ENCODE results near the gene KBTBD4. TPM values are rescaled to one million over a fixed set of nuclear protein-coding genes. Genes with fewer than 3 reads are reported as not detected.

The KBTBD4 gene
- total RNA-seq, 1 experiment from 2014 or later = 11.0 TPM

- Histone ChIP-seq H3K79me2 (ENCODE audit: low read length) (no peaks in the 10 kb centered on the region), H3K9me3 (ENCODE audit: low read length) (no peaks in the 10 kb centered on the region), H3K9ac (ENCODE audit: low read length) (peak overlapping the region; percentile 16; the same call in 1 of the 2 replicates), H3K4me1 (ENCODE audit: low read length) (peaks cover 21% of the 10 kb centered on the region), H3K27me3 (ENCODE audit: low read length) (no peaks in the 10 kb centered on the region), H3K9me2 (replicated peaks; ENCODE audit: insufficient read depth, low read length) (no peaks in the 10 kb centered on the region), H3K36me3 (ENCODE audit: insufficient read depth, low read length) (no peaks in the 10 kb centered on the region), H4K20me1 (ENCODE audit: insufficient read depth, low read depth, low read length) (no peaks in the 10 kb centered on the region), H3K27ac (ENCODE audit: low read length) (peak overlapping the region; percentile 53), H2AFZ (ENCODE audit: low read length) (no peak overlapping the region), H3K4me3 (ENCODE audit: low read length) (no peak overlapping the region), H3K4me2 (ENCODE audit: low read depth, low read length, poor library complexity, severe bottlenecking) (no peak overlapping the region)
- peak; percentile 63 for DNase-seq
Measured at GRCh38 chr11:47611348-47611794, 32.6 kb upstream of the KBTBD4 start.

- H3K9me3 ChIP-seq (ENCODE audit: low read length) = no peaks in the 10 kb centered on the region
- H3K79me2 ChIP-seq (ENCODE audit: low read length) = no peaks in the 10 kb centered on the region
Measured at GRCh38 chr11:47609675-47610074, 30.9 kb upstream of the KBTBD4 start.

GRCh38 chr11:47607380-47607779, 28.6 kb upstream of the KBTBD4 start:
- Histone ChIP-seq H4K20me1 (ENCODE audit: insufficient read depth, low read depth, low read length) (no peaks in the 10 kb centered on the region), H3K9me2 (replicated peaks; ENCODE audit: insufficient read depth, low read length) (no peaks in the 10 kb centered on the region), H3K27ac (ENCODE audit: low read length) (no peak overlapping the region), H3K79me2 (ENCODE audit: low read length) (no peaks in the 10 kb centered on the region), H3K4me1 (ENCODE audit: low read length) (peaks cover 23% of the 10 kb centered on the region), H3K4me3 (ENCODE audit: low read length) (no peak overlapping the region), H3K9ac (ENCODE audit: low read length) (no peak overlapping the region), H2AFZ (ENCODE audit: low read length) (no peak overlapping the region), H3K4me2 (ENCODE audit: low read depth, low read length, poor library complexity, severe bottlenecking) (no peak overlapping the region), H3K9me3 (ENCODE audit: low read length) (no peaks in the 10 kb centered on the region), H3K36me3 (ENCODE audit: insufficient read depth, low read length) (no peaks in the 10 kb centered on the region), H3K27me3 (ENCODE audit: low read length) (no peaks in the 10 kb centered on the region)
- no peak for DNase-seq

More at GRCh38 chr11:47609675-47610074, 30.9 kb upstream of the KBTBD4 start:
- no peaks in the 10 kb centered on the region for H4K20me1 ChIP-seq (ENCODE audit: insufficient read depth, low read depth, low read length)
- H3K9me2 ChIP-seq (replicated peaks; ENCODE audit: insufficient read depth, low read length) = no peaks in the 10 kb centered on the region
- no peaks in the 10 kb centered on the region for H3K36me3 ChIP-seq (ENCODE audit: insufficient read depth, low read length)
- no peak overlapping the region for H2AFZ ChIP-seq (ENCODE audit: low read length)
- H3K9ac ChIP-seq (ENCODE audit: low read length) = no peak overlapping the region
- no peak overlapping the region for H3K4me3 ChIP-seq (ENCODE audit: low read length)
- no peak overlapping the region for H3K27ac ChIP-seq (ENCODE audit: low read length)
- H3K4me1 ChIP-seq (ENCODE audit: low read length) = peaks cover 23% of the 10 kb centered on the region
- H3K27me3 ChIP-seq (ENCODE audit: low read length) = no peaks in the 10 kb centered on the region
- no peak overlapping the region for H3K4me2 ChIP-seq (ENCODE audit: low read depth, low read length, poor library complexity, severe bottlenecking)
- no peak for DNase-seq

GRCh38 chr11:47606731-47607130, 28.0 kb upstream of the KBTBD4 start:
- Histone ChIP-seq H3K9ac (ENCODE audit: low read length) (no peak overlapping the region), H2AFZ (ENCODE audit: low read length) (no peak overlapping the region), H3K4me1 (ENCODE audit: low read length) (peaks cover 18% of the 10 kb centered on the region), H3K79me2 (ENCODE audit: low read length) (no peaks in the 10 kb centered on the region), H3K9me3 (ENCODE audit: low read length) (no peaks in the 10 kb centered on the region), H3K4me2 (ENCODE audit: low read depth, low read length, poor library complexity, severe bottlenecking) (no peak overlapping the region), H3K4me3 (ENCODE audit: low read length) (no peak overlapping the region), H3K27me3 (ENCODE audit: low read length) (no peaks in the 10 kb centered on the region), H3K36me3 (ENCODE audit: insufficient read depth, low read length) (no peaks in the 10 kb centered on the region), H3K27ac (ENCODE audit: low read length) (no peak overlapping the region), H4K20me1 (ENCODE audit: insufficient read depth, low read depth, low read length) (no peaks in the 10 kb centered on the region), H3K9me2 (replicated peaks; ENCODE audit: insufficient read depth, low read length) (no peaks in the 10 kb centered on the region)
- peak; percentile 68 for DNase-seq

- H3K27me3 ChIP-seq (ENCODE audit: low read length) = no peaks in the 10 kb centered on the region
- peaks cover 12% of the 10 kb centered on the region for H3K4me1 ChIP-seq (ENCODE audit: low read length)
- no peaks in the 10 kb centered on the region for H3K9me2 ChIP-seq (replicated peaks; ENCODE audit: insufficient read depth, low read length)
- H3K4me3 ChIP-seq (ENCODE audit: low read length) = no peak overlapping the region
- H3K9me3 ChIP-seq (ENCODE audit: low read length) = no peaks in the 10 kb centered on the region
- H2AFZ ChIP-seq (ENCODE audit: low read length) = no peak overlapping the region
- no peaks in the 10 kb centered on the region for H3K79me2 ChIP-seq (ENCODE audit: low read length)
- no peak overlapping the region for H3K9ac ChIP-seq (ENCODE audit: low read length)
- H4K20me1 ChIP-seq (ENCODE audit: insufficient read depth, low read depth, low read length) = no peaks in the 10 kb centered on the region
- H3K4me2 ChIP-seq (ENCODE audit: low read depth, low read length, poor library complexity, severe bottlenecking) = no peak overlapping the region
- H3K36me3 ChIP-seq (ENCODE audit: insufficient read depth, low read length) = no peaks in the 10 kb centered on the region
- no peak overlapping the region for H3K27ac ChIP-seq (ENCODE audit: low read length)
- DNase-seq = no peak
Measured at GRCh38 chr11:47605921-47606320, 27.2 kb upstream of the KBTBD4 start.

GRCh38 chr11:47603295-47603694, 24.5 kb upstream of the KBTBD4 start:
- Histone ChIP-seq H3K36me3 (ENCODE audit: insufficient read depth, low read length) (no peaks in the 10 kb centered on the region), H3K4me1 (ENCODE audit: low read length) (peaks cover 12% of the 10 kb centered on the region), H3K79me2 (ENCODE audit: low read length) (no peaks in the 10 kb centered on the region), H3K9ac (ENCODE audit: low read length) (no peak overlapping the region), H3K27me3 (ENCODE audit: low read length) (no peaks in the 10 kb centered on the region), H3K4me3 (ENCODE audit: low read length) (no peak overlapping the region), H3K9me2 (replicated peaks; ENCODE audit: insufficient read depth, low read length) (no peaks in the 10 kb centered on the region), H2AFZ (ENCODE audit: low read length) (no peak overlapping the region), H3K27ac (ENCODE audit: low read length) (no peak overlapping the region), H4K20me1 (ENCODE audit: insufficient read depth, low read depth, low read length) (no peaks in the 10 kb centered on the region), H3K9me3 (ENCODE audit: low read length) (no peaks in the 10 kb centered on the region), H3K4me2 (ENCODE audit: low read depth, low read length, poor library complexity, severe bottlenecking) (no peak overlapping the region)
- DNase-seq = no peak

GRCh38 chr11:47599902-47600301, 21.1 kb upstream of the KBTBD4 start:
- DNase-seq = no peak
- H3K79me2 ChIP-seq (ENCODE audit: low read length) = no peaks in the 10 kb centered on the region
- H3K36me3 ChIP-seq (ENCODE audit: insufficient read depth, low read length) = no peaks in the 10 kb centered on the region
- H3K9me2 ChIP-seq (replicated peaks; ENCODE audit: insufficient read depth, low read length) = no peaks in the 10 kb centered on the region
- H3K4me3 ChIP-seq (ENCODE audit: low read length) = no peak overlapping the region
- no peak overlapping the region for H3K27ac ChIP-seq (ENCODE audit: low read length)
- H3K4me1 ChIP-seq (ENCODE audit: low read length) = no peaks in the 10 kb centered on the region
- no peaks in the 10 kb centered on the region for H4K20me1 ChIP-seq (ENCODE audit: insufficient read depth, low read depth, low read length)
- no peaks in the 10 kb centered on the region for H3K27me3 ChIP-seq (ENCODE audit: low read length)
- H3K4me2 ChIP-seq (ENCODE audit: low read depth, low read length, poor library complexity, severe bottlenecking) = no peak overlapping the region
- no peaks in the 10 kb centered on the region for H3K9me3 ChIP-seq (ENCODE audit: low read length)
- no peak overlapping the region for H2AFZ ChIP-seq (ENCODE audit: low read length)
- H3K9ac ChIP-seq (ENCODE audit: low read length) = no peak overlapping the region

- H3K36me3 ChIP-seq (ENCODE audit: insufficient read depth, low read length) = no peaks in the 10 kb centered on the region
- no peak overlapping the region for H3K4me2 ChIP-seq (ENCODE audit: low read depth, low read length, poor library complexity, severe bottlenecking)
- H3K9me2 ChIP-seq (replicated peaks; ENCODE audit: insufficient read depth, low read length) = no peaks in the 10 kb centered on the region
- no peak overlapping the region for H3K27ac ChIP-seq (ENCODE audit: low read length)
- H3K4me3 ChIP-seq (ENCODE audit: low read length) = no peak overlapping the region
- no peaks in the 10 kb centered on the region for H4K20me1 ChIP-seq (ENCODE audit: insufficient read depth, low read depth, low read length)
- no peaks in the 10 kb centered on the region for H3K9me3 ChIP-seq (ENCODE audit: low read length)
- H3K27me3 ChIP-seq (ENCODE audit: low read length) = no peaks in the 10 kb centered on the region
- DNase-seq = no peak
- H3K9ac ChIP-seq (ENCODE audit: low read length) = no peak overlapping the region
- no peaks in the 10 kb centered on the region for H3K79me2 ChIP-seq (ENCODE audit: low read length)
- no peaks in the 10 kb centered on the region for H3K4me1 ChIP-seq (ENCODE audit: low read length)
- no peak overlapping the region for H2AFZ ChIP-seq (ENCODE audit: low read length)
Measured at GRCh38 chr11:47595967-47596366, 17.2 kb upstream of the KBTBD4 start.

GRCh38 chr11:47595029-47595428, 16.3 kb upstream of the KBTBD4 start:
- Histone ChIP-seq H3K27me3 (ENCODE audit: low read length) (no peaks in the 10 kb centered on the region), H3K4me1 (ENCODE audit: low read length) (no peaks in the 10 kb centered on the region), H3K9ac (ENCODE audit: low read length) (no peak overlapping the region), H3K79me2 (ENCODE audit: low read length) (no peaks in the 10 kb centered on the region), H3K4me2 (ENCODE audit: low read depth, low read length, poor library complexity, severe bottlenecking) (no peak overlapping the region), H4K20me1 (ENCODE audit: insufficient read depth, low read depth, low read length) (no peaks in the 10 kb centered on the region), H3K9me3 (ENCODE audit: low read length) (no peaks in the 10 kb centered on the region), H3K27ac (ENCODE audit: low read length) (no peak overlapping the region), H3K4me3 (ENCODE audit: low read length) (no peak overlapping the region), H3K36me3 (ENCODE audit: insufficient read depth, low read length) (no peaks in the 10 kb centered on the region), H2AFZ (ENCODE audit: low read length) (no peak overlapping the region), H3K9me2 (replicated peaks; ENCODE audit: insufficient read depth, low read length) (no peaks in the 10 kb centered on the region)
- no peak for DNase-seq

Data from Karpas-422 (cell line).